Measurements from ENCODE around the gene SH3RF3. TPM values are rescaled to one million over a fixed set of nuclear protein-coding genes. Genes with fewer than 3 reads are reported as not detected.

SH3RF3 gene
- total RNA-seq, 1 donor from 2014 or later: 7.3 TPM

DNA sequence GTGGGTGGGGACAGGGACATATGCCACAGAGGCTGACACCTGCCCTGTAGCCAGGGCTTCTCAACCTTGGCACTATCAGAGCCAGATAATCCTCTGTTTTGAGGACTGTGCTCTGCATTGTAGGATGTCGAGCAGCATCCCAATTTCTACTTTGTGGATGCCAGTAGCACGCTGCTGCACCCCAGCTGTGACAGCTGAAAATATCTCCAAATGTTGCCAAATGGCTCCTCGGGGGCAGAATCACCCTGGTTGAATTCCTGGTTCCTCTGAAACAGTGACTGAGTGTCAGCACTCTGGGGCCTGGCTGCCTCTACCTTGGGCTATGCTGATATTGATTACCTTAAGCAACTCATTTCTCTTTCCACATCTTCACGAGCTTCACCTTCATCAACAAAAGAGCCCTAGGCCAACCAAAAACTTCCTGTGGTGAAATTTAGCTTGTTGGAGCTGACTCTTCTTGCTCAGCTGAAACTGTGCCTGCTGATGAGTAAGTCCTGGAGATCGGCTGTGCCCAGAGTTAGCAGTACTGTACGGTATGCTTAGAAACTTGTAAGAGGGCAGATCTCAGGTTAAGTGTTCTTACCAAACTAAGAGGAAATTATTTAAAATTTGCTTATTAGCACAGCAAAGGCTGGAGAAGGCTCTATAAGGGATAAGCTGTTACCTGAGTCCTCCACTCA lies 346.7 kb downstream of the SH3RF3 start:
- no peak overlapping the region for H3K4me3 ChIP-seq (ENCODE audit: insufficient read depth, low read depth, low read length)
- TF ChIP-seq CTCF (IDR thresholded peaks at IDR 0.05; ENCODE audit: insufficient read depth, low read depth, low read length): no peak
- TF ChIP-seq EZH2 (IDR thresholded peaks at IDR 0.05; ENCODE audit: insufficient read depth, low read length): no peak

DNA sequence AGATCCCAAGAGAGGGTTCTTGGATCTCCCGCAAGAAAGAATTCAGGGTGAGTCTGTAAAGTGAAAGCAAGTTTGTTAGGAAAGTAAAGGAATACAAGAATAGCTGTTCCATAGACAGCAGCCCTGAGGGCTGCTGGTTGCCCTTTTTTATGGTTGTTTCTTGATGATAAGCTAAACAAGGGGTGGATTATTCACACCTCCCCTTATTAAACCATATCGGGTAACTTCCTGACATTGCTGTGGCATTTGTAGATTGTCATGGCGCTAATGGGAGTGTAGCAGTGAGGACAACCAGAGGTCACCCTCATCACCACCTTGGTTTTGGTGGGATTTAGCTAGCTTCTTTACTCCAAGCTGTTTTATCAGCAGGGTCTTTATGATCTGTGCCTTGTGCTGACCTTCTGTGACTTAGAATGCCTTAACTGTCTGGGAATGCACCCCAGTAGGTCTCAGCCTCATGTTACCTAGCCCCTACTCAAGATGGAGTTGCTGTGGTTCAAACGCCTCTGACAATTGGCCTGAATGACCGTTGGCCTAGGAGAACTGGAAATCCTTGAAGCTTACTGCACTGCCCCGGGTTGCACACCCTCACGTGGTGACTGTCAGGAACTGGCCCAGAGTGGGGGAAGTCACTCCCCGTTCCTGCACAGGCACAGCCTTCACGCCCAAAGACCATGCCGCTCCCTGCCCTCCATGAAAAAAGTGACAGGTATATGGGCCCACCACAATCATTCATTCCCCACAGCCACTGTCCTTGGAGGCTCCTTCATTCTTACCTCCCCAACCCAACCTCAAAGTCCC lies 347.8 kb downstream of the SH3RF3 start:
- Mint-ChIP-seq H3K4me3 (ENCODE audit: unreplicated experiment) (no peak overlapping the region), H3K9me3 (ENCODE audit: unreplicated experiment) (no peaks in the 10 kb centered on the region), H3K4me1 (ENCODE audit: low read depth, unreplicated experiment) (peaks cover 18% of the 10 kb centered on the region), H3K27me3 (ENCODE audit: low read depth, unreplicated experiment) (peaks cover 23% of the 10 kb centered on the region), H3K36me3 (ENCODE audit: low read depth, unreplicated experiment) (peaks cover 10% of the 10 kb centered on the region), H3K27ac (ENCODE audit: unreplicated experiment) (no peak overlapping the region)
- H3K27me3 ChIP-seq (ENCODE audit: insufficient read depth, low read length): no peaks in the 10 kb centered on the region
- H3K4me2 ChIP-seq (ENCODE audit: low read length): no peak overlapping the region
- FAIRE-seq: no peak
- no peak overlapping the region for H3K27ac ChIP-seq (ENCODE audit: low read depth, low read length)
- H3K79me2 ChIP-seq (ENCODE audit: insufficient read depth, low read length): no peaks in the 10 kb centered on the region
- TF ChIP-seq CTCF (IDR thresholded peaks at IDR 0.05; ENCODE audit: insufficient read depth, low read depth, low read length) (no peak), EZH2 (IDR thresholded peaks at IDR 0.05; ENCODE audit: insufficient read depth, low read length) (no peak)
- H3K4me3 ChIP-seq (ENCODE audit: insufficient read depth, low read depth, low read length): no peak overlapping the region
- DNase-seq (ENCODE audit: low read depth): no peak
- H3K36me3 ChIP-seq (ENCODE audit: insufficient read depth, low read length): no peaks in the 10 kb centered on the region
- no peak overlapping the region for H3K9ac ChIP-seq (ENCODE audit: low read length)
- no peaks in the 10 kb centered on the region for H4K20me1 ChIP-seq (ENCODE audit: insufficient read depth, low read length)
- no peaks in the 10 kb centered on the region for H3K9me3 ChIP-seq (ENCODE audit: insufficient read depth, low read depth, low read length)
- peaks cover 9% of the 10 kb centered on the region for H3K4me1 ChIP-seq (ENCODE audit: insufficient read depth, low read length)
- H2AFZ ChIP-seq (ENCODE audit: low read depth, low read length): no peak overlapping the region

More for the DNA sequence above, 346.7 kb downstream of the SH3RF3 start:
- no peak overlapping the region for H2AFZ ChIP-seq (ENCODE audit: low read depth, low read length)
- H3K4me1 Mint-ChIP-seq (ENCODE audit: low read depth, unreplicated experiment): peaks cover 20% of the 10 kb centered on the region
- peak overlapping the region; percentile 18 for H3K4me2 ChIP-seq (ENCODE audit: low read length)
- no peaks in the 10 kb centered on the region for H4K20me1 ChIP-seq (ENCODE audit: insufficient read depth, low read length)
- H3K36me3 Mint-ChIP-seq (ENCODE audit: low read depth, unreplicated experiment): peaks cover 10% of the 10 kb centered on the region
- no peak overlapping the region for H3K9ac ChIP-seq (ENCODE audit: low read length)
- no peak overlapping the region for H3K4me3 Mint-ChIP-seq (ENCODE audit: unreplicated experiment)
- H3K79me2 ChIP-seq (ENCODE audit: insufficient read depth, low read length): no peaks in the 10 kb centered on the region
- no peak overlapping the region for H3K27ac ChIP-seq (ENCODE audit: low read depth, low read length)
- no peaks in the 10 kb centered on the region for H3K27me3 ChIP-seq (ENCODE audit: insufficient read depth, low read length)
- no peaks in the 10 kb centered on the region for H3K36me3 ChIP-seq (ENCODE audit: insufficient read depth, low read length)
- no peaks in the 10 kb centered on the region for H3K9me3 Mint-ChIP-seq (ENCODE audit: unreplicated experiment)
- no peaks in the 10 kb centered on the region for H3K9me3 ChIP-seq (ENCODE audit: insufficient read depth, low read depth, low read length)
- DNase-seq (ENCODE audit: low read depth): peak; percentile 70
- FAIRE-seq: no peak
- peaks cover 20% of the 10 kb centered on the region for H3K27me3 Mint-ChIP-seq (ENCODE audit: low read depth, unreplicated experiment)
- H3K4me1 ChIP-seq (ENCODE audit: insufficient read depth, low read length): peaks cover 11% of the 10 kb centered on the region
- H3K27ac Mint-ChIP-seq (ENCODE audit: unreplicated experiment): peak overlapping the region; percentile 41
